Psoas muscle (tissue), 8 donors: ENCODE measurements around the gene TGFBRAP1. TPM values are rescaled to one million over a fixed set of nuclear protein-coding genes. Genes with fewer than 3 reads are reported as not detected.

ENCODE experiments used
- ATAC-seq, 4 donors: fragments of 200-7000 bp; cut with Tn5 transposase; one replicate each; pipeline ENCODE4 v1.9.1; 2020; ENCODE audit warnings: moderate library complexity in 3 of 4, mild to moderate bottlenecking in 2 of 4
- DNase-seq, 2 donors: peaks; one replicate each; pipeline ENCODE4 v3.0.0-alpha.2; 2020
- H3K27ac ChIP-seq: fragments of 200-600 bp; one replicate; pipeline ENCODE4 v1.8.0; 2022
- H3K27me3 ChIP-seq, 3 donors: fragments of 200-600 bp in 1 of 3; one replicate each; pipeline versions ENCODE4 v1.6.1 to v1.8.0; 2013 to 2022; ENCODE audit warnings: low read length in 2 of 3, mild to moderate bottlenecking in 2 of 3, moderate library complexity in 1 of 3; ENCODE audit not compliant: insufficient read depth in 3 of 3
- H3K36me3 ChIP-seq, 2 donors: fragments of 200-600 bp in 1 of 2; one replicate each; pipeline versions ENCODE4 v1.6.1 to v1.8.0; 2013 to 2022; ENCODE audit warnings: low read depth in 1 of 2, mild to moderate bottlenecking in 1 of 2, moderate library complexity in 1 of 2; ENCODE audit not compliant: insufficient read depth in 1 of 2
- H3K4me1 ChIP-seq: fragments of 200-600 bp; one replicate; pipeline ENCODE4 v1.8.0; 2022
- H3K4me3 ChIP-seq: fragments of 200-600 bp; one replicate; pipeline ENCODE4 v1.8.0; 2022; ENCODE audit warnings: mild to moderate bottlenecking
- H3K9me3 ChIP-seq: fragments of 200-600 bp; one replicate; pipeline ENCODE4 v1.8.0; 2022
- CTCF ChIP-seq: fragments of 200-600 bp; IDR thresholded peaks from one replicate; pipeline ENCODE4 v1.8.0; 2022; ENCODE audit warnings: antibody characterized with exemption
- WGBS, 3 donors: extraction: QIAGEN DNeasy Blood & Tissue Kit; methylation state at CpG; one replicate each; pipeline versions ENCODE4 v1.1.6 to v1.1.7; 2013; 5-methylcytosine and 5-hydroxymethylcytosine counted together
- intact Hi-C, 2 donors: fragments of 100-400 bp; cut with DNase I; formaldehyde crosslinking; loops; one replicate each; pipeline versions ENCODE4 v1.11.0 to v1.14.2; 2022
- polyA plus RNA-seq, 3 donors: library from polyadenylated mRNA; stranded (reverse); fragments of 200-250 nt; gene quantifications; one replicate each; pipeline ENCODE4 v1.2.3, GENCODE V29; 2013
- total RNA-seq, 4 donors: library from RNA; stranded (reverse); fragmentation: NEBNext Ultra II Directional in 2 of 4; extraction: Animal tissue kit (Norgen Biotek cat#: 25700) in 2 of 4; gene quantifications; one replicate each; pipeline versions ENCODE4 v1.2.1 to v1.2.4, GENCODE V29; 2021 to 2023
- donor health status: healthy with polysubstance abuse.
- donor health status: DM: no; HTN: no; CAD: no; lungs with moderate emphysema.
- donor health status: Bipolar disorder and iron deficiency.
- donor health status: healthy.
- donor health status: DM: yes; HTN: yes; CAD: no.
- donor health status: DM: no; HTN: no; CAD: no.
- donor health status: DM: no; HTN: no; CAD: no.
- donor health status: DM: yes; HTN: yes; CAD: no.

Gene TGFBRAP1
- total and polyA plus RNA-seq, 7 donors: 5.4 to 21.4 (median 16.3) TPM

GRCh38 chr2:105324101-105324500 is 5.4 kb downstream of the TGFBRAP1 start:
- 68 to 88% (median 85%) methylated on average over 4 of the region's 4 CpGs for WGBS, 3 donors
- peaks cover 36% of the 10 kb centered on the region for H3K4me1 ChIP-seq
- no peaks in the 10 kb centered on the region for H3K27me3 ChIP-seq
- DNase-seq (no peak), ATAC-seq (no peak)
- H3K9me3 ChIP-seq: no peaks in the 10 kb centered on the region
- H3K36me3 ChIP-seq: no peaks in the 10 kb centered on the region
- intact Hi-C loops: no loop called here
- H3K4me3 ChIP-seq: no peak overlapping the region
- no peak for TF ChIP-seq CTCF
- peak overlapping the region; percentile 48 for H3K27ac ChIP-seq

GRCh38 chr2:105323111-105323510 is 6.4 kb downstream of the TGFBRAP1 start:
- Histone ChIP-seq H3K4me1 (peaks cover 31% of the 10 kb centered on the region), H3K27me3 (no peaks in the 10 kb centered on the region), H3K27ac (no peak overlapping the region), H3K9me3 (no peaks in the 10 kb centered on the region), H3K36me3 (no peaks in the 10 kb centered on the region), H3K4me3 (no peak overlapping the region)
- no peak for TF ChIP-seq CTCF
- intact Hi-C loops: no loop called here
- ATAC-seq (no peak), DNase-seq (no peak)
- 72 to 79% (median 73%) methylated on average over 5 of the region's 5 CpGs for WGBS, 3 donors

- H3K27ac ChIP-seq: no peak overlapping the region
- intact Hi-C loops: no loop called here
- no peaks in the 10 kb centered on the region for H3K27me3 ChIP-seq
- DNase-seq (no peak), ATAC-seq (no peak)
- H3K36me3 ChIP-seq: no peaks in the 10 kb centered on the region
- H3K4me3 ChIP-seq: no peak overlapping the region
- no peak for TF ChIP-seq CTCF
- H3K9me3 ChIP-seq: no peaks in the 10 kb centered on the region
- H3K4me1 ChIP-seq: peaks cover 31% of the 10 kb centered on the region
- WGBS, 3 donors: 91 to 99% (median 93%) methylated on average over 3 of the region's 3 CpGs
Measured at GRCh38 chr2:105321875-105322646, 7.5 kb downstream of the TGFBRAP1 start.

GRCh38 chr2:105320651-105321215 is 8.8 kb downstream of the TGFBRAP1 start:
- no peaks in the 10 kb centered on the region for H3K9me3 ChIP-seq
- intact Hi-C loops: no loop called here
- H3K36me3 ChIP-seq: peaks cover 0 to 2% of the 10 kb centered on the region in 2 donors
- ATAC-seq (peak; percentile 72 to 93 (median 86)), DNase-seq (no peak)
- peak overlapping the region; percentile 68 for H3K27ac ChIP-seq
- peaks cover 33% of the 10 kb centered on the region for H3K4me1 ChIP-seq
- no peaks in the 10 kb centered on the region for H3K27me3 ChIP-seq
- peak overlapping the region; percentile 33 for H3K4me3 ChIP-seq
- WGBS, 3 donors: 18 to 32% (median 18%) methylated on average over 7 of the region's 7 CpGs
- TF ChIP-seq CTCF: no peak
